Upper lobe of left lung (tissue), 4 donors: ENCODE results near the gene TRIM56.

ENCODE experiments used
- POLR2A ChIP-seq, 4 donors: fragments of 450-650 bp; IDR thresholded peaks; one replicate each; pipeline ENCODE4 v1.5.1; 2016 to 2017; ENCODE audit warnings: antibody characterized with exemption in 4 of 4, mild to moderate bottlenecking in 2 of 4
- TF ChIP-seq, protein P1 (sequence below), 6 experiments: fragments of 450-650 bp in 4 of 6; fragments of 200-600 bp in 2 of 6; sonication (generic) in 2 of 6; IDR thresholded peaks; one replicate each; pipeline ENCODE4 v1.5.1; 2016 to 2019; ENCODE audit warnings: antibody characterized with exemption in 6 of 6

- TF ChIP-seq, protein P1, sequence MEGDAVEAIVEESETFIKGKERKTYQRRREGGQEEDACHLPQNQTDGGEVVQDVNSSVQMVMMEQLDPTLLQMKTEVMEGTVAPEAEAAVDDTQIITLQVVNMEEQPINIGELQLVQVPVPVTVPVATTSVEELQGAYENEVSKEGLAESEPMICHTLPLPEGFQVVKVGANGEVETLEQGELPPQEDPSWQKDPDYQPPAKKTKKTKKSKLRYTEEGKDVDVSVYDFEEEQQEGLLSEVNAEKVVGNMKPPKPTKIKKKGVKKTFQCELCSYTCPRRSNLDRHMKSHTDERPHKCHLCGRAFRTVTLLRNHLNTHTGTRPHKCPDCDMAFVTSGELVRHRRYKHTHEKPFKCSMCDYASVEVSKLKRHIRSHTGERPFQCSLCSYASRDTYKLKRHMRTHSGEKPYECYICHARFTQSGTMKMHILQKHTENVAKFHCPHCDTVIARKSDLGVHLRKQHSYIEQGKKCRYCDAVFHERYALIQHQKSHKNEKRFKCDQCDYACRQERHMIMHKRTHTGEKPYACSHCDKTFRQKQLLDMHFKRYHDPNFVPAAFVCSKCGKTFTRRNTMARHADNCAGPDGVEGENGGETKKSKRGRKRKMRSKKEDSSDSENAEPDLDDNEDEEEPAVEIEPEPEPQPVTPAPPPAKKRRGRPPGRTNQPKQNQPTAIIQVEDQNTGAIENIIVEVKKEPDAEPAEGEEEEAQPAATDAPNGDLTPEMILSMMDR (IDR thresholded peaks at IDR 0.05) = no peak
- no peak for TF ChIP-seq POLR2A (IDR thresholded peaks at IDR 0.05)
Observed at GRCh38 chr7:101088858-101089529, 3.7 kb downstream of the TRIM56 start.
